Thoracic aorta (tissue), 2 donors: ENCODE data around the gene TPD52L2. TPM values are rescaled to one million over a fixed set of nuclear protein-coding genes. Genes with fewer than 3 reads are reported as not detected.

ENCODE experiments used
- ATAC-seq: fragments of 150-250 bp; one replicate; pipeline ENCODE4 v1.8.0; 2017; ENCODE audit warnings: low read depth; ENCODE audit not compliant: insufficient number of reproducible peaks, low FRiP score
- DNase-seq: peaks from one replicate; pipeline ENCODE4 v3.0.0-alpha.2; 2020; ENCODE audit warnings: low spot score
- H3K27ac ChIP-seq, 2 donors: fragments of 200-600 bp; sonication (generic); 1 replicate in 1 of 2; 2 replicates in 1 of 2; pipeline ENCODE4 v1.5.1; 2016; ENCODE audit warnings: mild to moderate bottlenecking in 2 of 2, moderate library complexity in 2 of 2
- H3K27me3 ChIP-seq: fragments of 200-600 bp; sonication (generic); replicated peaks from 2 replicates; pipeline ENCODE4 v1.6.0; 2016; ENCODE audit warnings: mild to moderate bottlenecking; ENCODE audit not compliant: insufficient read depth
- H3K36me3 ChIP-seq: fragments of 200-600 bp; sonication (generic); one replicate; pipeline ENCODE4 v1.5.1; 2016
- H3K4me1 ChIP-seq, 2 donors: fragments of 200-600 bp; sonication (generic); 1 replicate in 1 of 2; 2 replicates in 1 of 2; pipeline versions ENCODE4 v1.5.1 to v1.6.0; 2016; ENCODE audit warnings: low read depth in 2 of 2, mild to moderate bottlenecking in 1 of 2; ENCODE audit not compliant: control insufficient read depth in 1 of 2
- H3K4me3 ChIP-seq: fragments of 200-600 bp; sonication (generic); 2 replicates; pipeline ENCODE4 v1.5.1; 2016; ENCODE audit warnings: mild to moderate bottlenecking
- H3K9me3 ChIP-seq: fragments of 200-600 bp; sonication (generic); 2 replicates; pipeline ENCODE4 v1.5.1; 2016
- CTCF ChIP-seq: fragments of 200-600 bp; sonication (generic); IDR thresholded peaks from one replicate; pipeline ENCODE4 v1.5.1; 2019; ENCODE audit warnings: antibody characterized with exemption
- total RNA-seq, 2 donors: library from RNA; depleted of rRNA; stranded (reverse); fragments of >200 nt; gene quantifications; one replicate each; pipeline versions ENCODE4 v1.1.0 to v1.2.3, GENCODE V29; 2016

Gene TPD52L2
- total RNA-seq, 2 donors from 2014 or later: 106 to 159 TPM

- TF ChIP-seq CTCF: no peak
- Histone ChIP-seq H3K4me3 (peak overlapping the region; percentile 71), H3K9me3 (no peaks in the 10 kb centered on the region), H3K36me3 (no peaks in the 10 kb centered on the region), H3K27me3 (no peaks in the 10 kb centered on the region), H3K4me1 (peaks cover 9 to 46% of the 10 kb centered on the region in 2 donors), H3K27ac (no peak overlapping the region)
- no peak for DNase-seq
- no peak for ATAC-seq
Measured at GRCh38 chr20:63831646-63831992, 33.5 kb upstream of the TPD52L2 start.

- Histone ChIP-seq H3K4me3 (peak overlapping the region; percentile 71), H3K27me3 (no peaks in the 10 kb centered on the region), H3K4me1 (peaks cover 9 to 46% of the 10 kb centered on the region in 2 donors), H3K9me3 (no peaks in the 10 kb centered on the region), H3K36me3 (no peaks in the 10 kb centered on the region), H3K27ac (no peak overlapping the region)
- ATAC-seq (no peak), DNase-seq (no peak)
- no peak for TF ChIP-seq CTCF
Measured at GRCh38 chr20:63831993-63832686, 32.9 kb upstream of the TPD52L2 start.

- no peak overlapping the region for H3K4me3 ChIP-seq
- no peak overlapping the region for H3K27ac ChIP-seq
- no peaks in the 10 kb centered on the region for H3K27me3 ChIP-seq
- H3K36me3 ChIP-seq: no peaks in the 10 kb centered on the region
- H3K9me3 ChIP-seq: no peaks in the 10 kb centered on the region
- DNase-seq: no peak
- no peak for ATAC-seq
- no peak for TF ChIP-seq CTCF
- peaks cover 9 to 42% of the 10 kb centered on the region in 2 donors for H3K4me1 ChIP-seq
Measured at GRCh38 chr20:63833776-63834490, 31.1 kb upstream of the TPD52L2 start.

DNA sequence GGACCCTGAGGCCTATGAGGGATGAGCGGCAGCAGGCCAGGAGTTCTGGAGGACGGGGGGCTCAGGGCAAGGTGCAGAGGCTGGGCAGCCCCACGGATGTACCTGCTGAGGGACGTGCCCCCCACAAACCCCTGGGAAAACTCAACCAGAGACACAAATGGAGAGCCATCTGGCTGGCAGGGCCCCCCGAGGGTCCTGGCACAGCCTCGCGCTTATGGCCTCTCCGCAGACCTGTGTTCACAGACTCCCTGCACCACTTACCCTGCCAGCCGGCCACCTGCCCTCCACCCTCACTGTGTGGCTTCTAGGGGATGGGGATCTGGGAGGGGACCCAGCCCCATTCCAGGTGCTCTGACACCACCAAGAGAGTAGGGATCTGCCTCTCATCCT, 30.6 kb upstream of the TPD52L2 start:
- peaks cover 9 to 36% of the 10 kb centered on the region in 2 donors for H3K4me1 ChIP-seq
- H3K4me3 ChIP-seq: no peak overlapping the region
- H3K9me3 ChIP-seq: no peaks in the 10 kb centered on the region
- TF ChIP-seq CTCF: no peak
- H3K27me3 ChIP-seq: no peaks in the 10 kb centered on the region
- ATAC-seq (no peak), DNase-seq (no peak)
- no peaks in the 10 kb centered on the region for H3K36me3 ChIP-seq
- peak overlapping the region; percentile 21 to 31 for H3K27ac ChIP-seq

DNA sequence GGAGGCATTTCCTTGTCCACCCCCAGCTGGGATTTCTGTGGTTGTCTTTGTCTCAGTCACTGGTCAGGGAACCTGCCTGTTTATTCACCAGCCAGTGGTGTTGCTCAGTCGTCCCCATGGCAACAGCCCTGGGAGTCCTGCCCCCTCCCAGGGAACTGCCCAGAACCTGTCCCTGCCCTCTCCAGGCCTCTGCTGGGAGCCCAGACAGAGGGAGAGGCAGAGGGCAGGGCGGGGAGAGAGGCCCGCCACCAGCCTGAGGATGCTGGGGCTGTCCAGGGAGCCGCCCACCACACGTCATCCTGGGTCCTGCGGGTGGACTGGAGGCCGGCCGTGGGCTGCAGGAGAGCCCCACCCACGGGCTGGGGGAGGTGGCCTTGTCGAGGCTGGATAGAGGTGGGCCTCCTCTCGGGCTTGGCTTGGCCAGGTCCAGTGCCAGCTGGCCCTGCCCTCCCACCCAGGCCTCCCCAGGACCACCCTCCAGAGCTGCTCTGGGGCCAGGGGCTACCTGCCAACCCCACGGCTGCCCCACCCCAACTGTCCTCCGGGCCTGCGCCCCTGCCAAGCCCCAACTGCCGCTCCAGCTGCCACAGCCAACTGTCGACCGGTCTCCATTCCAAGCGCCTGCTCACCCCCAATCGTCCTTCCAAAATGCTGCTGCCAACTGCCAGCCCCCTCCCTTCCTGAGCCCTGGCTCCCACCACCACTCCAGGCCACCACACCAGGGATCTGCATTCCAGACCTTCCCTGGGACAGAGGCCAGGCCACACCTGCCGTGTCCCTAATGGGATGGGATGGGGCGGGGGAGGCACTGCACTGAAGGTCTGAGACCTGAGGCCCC, 29.8 kb upstream of the TPD52L2 start:
- ATAC-seq (peak; percentile 80), DNase-seq (peak; percentile 76)
- Histone ChIP-seq H3K9me3 (no peaks in the 10 kb centered on the region), H3K27me3 (no peaks in the 10 kb centered on the region), H3K4me3 (no peak overlapping the region), H3K27ac (peak overlapping the region; percentile 31 to 53), H3K4me1 (peaks cover 9 to 32% of the 10 kb centered on the region in 2 donors), H3K36me3 (no peaks in the 10 kb centered on the region)
- no peak for TF ChIP-seq CTCF
